Gastrocnemius medialis (tissue), 4 donors: ENCODE measurements around the gene HDAC4. TPM values are rescaled to one million over a fixed set of nuclear protein-coding genes. Genes with fewer than 3 reads are reported as not detected.

ENCODE experiments used
- ATAC-seq, 2 donors: fragments of 150-250 bp; one replicate each; pipeline ENCODE4 v1.9.1; 2016
- DNase-seq, 2 donors: peaks; one replicate each; pipeline ENCODE4 v3.0.0-alpha.2; 2019
- H3K27ac ChIP-seq, 4 donors: fragments of 200-600 bp; sonication (generic); 1 replicate in 1 of 4; 2 replicates in 3 of 4; pipeline ENCODE4 v1.5.1; 2016 to 2018; ENCODE audit warnings: mild to moderate bottlenecking in 2 of 4, moderate library complexity in 1 of 4
- H3K27me3 ChIP-seq, 3 donors: fragments of 200-600 bp; sonication (generic) in 2 of 3; 1 replicate in 1 of 3; 2 replicates in 2 of 3; pipeline versions ENCODE4 v1.5.1 to v1.6.0; 2016 to 2019; ENCODE audit warnings: mild to moderate bottlenecking in 1 of 3, moderate library complexity in 1 of 3
- H3K36me3 ChIP-seq, 2 donors: fragments of 200-600 bp; sonication (generic) in 1 of 2; one replicate each; pipeline ENCODE4 v1.5.1; 2017 to 2018
- H3K4me1 ChIP-seq, 2 donors: fragments of 200-600 bp; sonication (generic) in 1 of 2; one replicate each; pipeline ENCODE4 v1.5.1; 2016 to 2017; ENCODE audit warnings: mild to moderate bottlenecking in 2 of 2
- H3K4me3 ChIP-seq, 4 donors: fragments of 200-600 bp; sonication (generic) in 3 of 4; 1 replicate in 1 of 4; 2 replicates in 3 of 4; pipeline ENCODE4 v1.5.1; 2016 to 2019; ENCODE audit warnings: mild to moderate bottlenecking in 2 of 4
- H3K9me3 ChIP-seq, 3 donors: fragments of 200-600 bp; sonication (generic) in 2 of 3; 1 replicate in 1 of 3; 2 replicates in 2 of 3; pipeline ENCODE4 v1.5.1; 2016 to 2019
- CTCF ChIP-seq, 5 experiments: fragments of 450-650 bp in 3 of 5; fragments of 200-600 bp in 2 of 5; sonication (generic) in 2 of 5; IDR thresholded peaks in 4 of 5; conservative IDR thresholded peaks in 1 of 5; 1 replicate in 4 of 5; 2 replicates in 1 of 5; pipeline ENCODE4 v1.5.1; 2016 to 2019; ENCODE audit warnings: antibody characterized with exemption in 5 of 5, mild to moderate bottlenecking in 3 of 5, moderate library complexity in 3 of 5
- POLR2A ChIP-seq, 2 donors: fragments of 450-650 bp; IDR thresholded peaks; one replicate each; pipeline ENCODE4 v1.6.1; 2017; ENCODE audit warnings: antibody characterized with exemption in 2 of 2, mild to moderate bottlenecking in 2 of 2, moderate library complexity in 2 of 2
- in situ Hi-C, 4 donors: fragments of 200-750 bp; cut with MboI; loops; one replicate each; pipeline versions ENCODE4 v1.15.0 to v1.8.0; 2017; ENCODE audit warnings: low sequenced_read_pairs in 4 of 4
- intact Hi-C: fragments of 100-400 bp; cut with DNase I; formaldehyde crosslinking; loops from one replicate; pipeline ENCODE4 v1.15.1; 2023; ENCODE audit warnings: low total_unique reads
- total RNA-seq, 4 donors: library from RNA; depleted of rRNA; stranded (reverse); fragments of >200 nt; gene quantifications; one replicate each; pipeline versions ENCODE4 v1.1.0 to v1.2.3, GENCODE V29; 2016

Gene HDAC4
- total RNA-seq, 4 donors from 2014 or later: 23.6 to 257 (median 119) TPM

GRCh38 chr2:239273280-239274234 lies 127.3 kb downstream of the HDAC4 start:
- Histone ChIP-seq H3K4me3 (no peak overlapping the region), H3K4me1 (peaks cover 97 to 98% of the 10 kb centered on the region in 2 donors), H3K27me3 (no peaks in the 10 kb centered on the region), H3K27ac (peak overlapping the region; percentile 94 to 99 (median 98)), H3K9me3 (no peaks in the 10 kb centered on the region), H3K36me3 (no peaks in the 10 kb centered on the region)
- no peak for ATAC-seq
- DNase-seq: peak in 1 of 2 donors; percentile 40
- intact Hi-C loops: loop anchor here (2.0 kb wide), 1 partner anchor 55 kb away; no protein-coding TSS in a partner anchor
- in situ Hi-C loops: no loop called here
- TF ChIP-seq CTCF (IDR thresholded peaks at IDR 0.05 in 4 of 5, conservative IDR thresholded peaks at IDR 0.05 in 1 of 5) (no peak), POLR2A (IDR thresholded peaks at IDR 0.05) (no peak)

- no peaks in the 10 kb centered on the region for H3K36me3 ChIP-seq
- TF ChIP-seq CTCF (IDR thresholded peaks at IDR 0.05 in 4 of 5, conservative IDR thresholded peaks at IDR 0.05 in 1 of 5): no peak
- no peak for TF ChIP-seq POLR2A (IDR thresholded peaks at IDR 0.05)
- peaks cover 97 to 98% of the 10 kb centered on the region in 2 donors for H3K4me1 ChIP-seq
- peak overlapping the region; percentile 94 to 99 (median 98) for H3K27ac ChIP-seq
- H3K4me3 ChIP-seq: no peak overlapping the region
- no peaks in the 10 kb centered on the region for H3K27me3 ChIP-seq
- no peak for DNase-seq
- intact Hi-C loops: no loop called here
- H3K9me3 ChIP-seq: no peaks in the 10 kb centered on the region
- no peak for ATAC-seq
- in situ Hi-C loops: no loop called here
Measured at GRCh38 chr2:239272626-239273025, 128.2 kb downstream of the HDAC4 start.

- Histone ChIP-seq H3K4me1 (peaks cover 97 to 98% of the 10 kb centered on the region in 2 donors), H3K27me3 (no peaks in the 10 kb centered on the region), H3K27ac (peak overlapping the region; percentile 94 to 99 (median 98)), H3K9me3 (no peaks in the 10 kb centered on the region), H3K4me3 (no peak overlapping the region), H3K36me3 (no peaks in the 10 kb centered on the region)
- no peak for TF ChIP-seq CTCF (IDR thresholded peaks at IDR 0.05 in 4 of 5, conservative IDR thresholded peaks at IDR 0.05 in 1 of 5)
- no peak for TF ChIP-seq POLR2A (IDR thresholded peaks at IDR 0.05)
- ATAC-seq (no peak), DNase-seq (no peak)
- intact Hi-C loops (no loop called here), in situ Hi-C loops (no loop called here)
Measured at GRCh38 chr2:239271882-239272281, 128.9 kb downstream of the HDAC4 start.

- peak overlapping the region; percentile 94 to 99 (median 98) for H3K27ac ChIP-seq
- no peaks in the 10 kb centered on the region for H3K27me3 ChIP-seq
- ATAC-seq (no peak), DNase-seq (no peak)
- H3K9me3 ChIP-seq: no peaks in the 10 kb centered on the region
- no peaks in the 10 kb centered on the region for H3K36me3 ChIP-seq
- in situ Hi-C loops (no loop called here), intact Hi-C loops (no loop called here)
- peaks cover 97 to 98% of the 10 kb centered on the region in 2 donors for H3K4me1 ChIP-seq
- no peak for TF ChIP-seq CTCF (IDR thresholded peaks at IDR 0.05 in 4 of 5, conservative IDR thresholded peaks at IDR 0.05 in 1 of 5)
- no peak for TF ChIP-seq POLR2A (IDR thresholded peaks at IDR 0.05)
- no peak overlapping the region for H3K4me3 ChIP-seq
Measured at GRCh38 chr2:239271471-239271870, 129.3 kb downstream of the HDAC4 start.
